ENCODE results near the gene COPRS. TPM values are rescaled to one million over a fixed set of nuclear protein-coding genes. Genes with fewer than 3 reads are reported as not detected.

COPRS gene
- polyA plus RNA-seq, 4 donors, result 12.7 to 33.7 (median 32.2) TPM

GRCh38 chr17:31882571-31882970 is 23.5 kb upstream of the COPRS start:
- H3K36me3 ChIP-seq (ENCODE audit: control insufficient read depth in 3 of 3, insufficient read depth in 2 of 3, low read depth in 1 of 3, low read length in 3 of 3), result peaks cover 15 to 78% (median 19%) of the 10 kb centered on the region in 3 donors
- H3K9me3 ChIP-seq (ENCODE audit: control insufficient read depth in 2 of 2, insufficient read depth in 1 of 2, low read depth in 1 of 2, low read length in 1 of 2), result no peaks in the 10 kb centered on the region
- no peak for DNase-seq
- H3K4me1 ChIP-seq (ENCODE audit: control insufficient read depth in 3 of 3, insufficient read depth in 2 of 3, low read depth in 1 of 3, low read length in 2 of 3), result no peaks in the 10 kb centered on the region
- no peak overlapping the region for H3K4me3 ChIP-seq (ENCODE audit: low read depth in 1 of 3, low read length in 3 of 3)
- 84 to 87% (median 85%) methylated on average over 6 of the region's 6 CpGs for WGBS, 3 donors
- no peak overlapping the region for H3K27ac ChIP-seq (ENCODE audit: low read depth in 1 of 3, low read length in 2 of 3)
- no peaks in the 10 kb centered on the region for H3K27me3 ChIP-seq (ENCODE audit: control insufficient read depth in 3 of 3, insufficient read depth in 3 of 3, low read length in 3 of 3)
- FAIRE-seq, result no peak

- Histone ChIP-seq H3K27ac (ENCODE audit: low read depth in 1 of 3, low read length in 2 of 3) (no peak overlapping the region), H3K4me1 (ENCODE audit: control insufficient read depth in 3 of 3, insufficient read depth in 2 of 3, low read depth in 1 of 3, low read length in 2 of 3) (no peaks in the 10 kb centered on the region), H3K27me3 (ENCODE audit: control insufficient read depth in 3 of 3, insufficient read depth in 3 of 3, low read length in 3 of 3) (no peaks in the 10 kb centered on the region), H3K36me3 (ENCODE audit: control insufficient read depth in 3 of 3, insufficient read depth in 2 of 3, low read depth in 1 of 3, low read length in 3 of 3) (peaks cover 16 to 80% (median 18%) of the 10 kb centered on the region in 3 donors), H3K9me3 (ENCODE audit: control insufficient read depth in 2 of 2, insufficient read depth in 1 of 2, low read depth in 1 of 2, low read length in 1 of 2) (no peaks in the 10 kb centered on the region), H3K4me3 (ENCODE audit: low read depth in 1 of 3, low read length in 3 of 3) (no peak overlapping the region)
- no peak for DNase-seq
- 88 to 94% (median 90%) methylated on average over 8 of the region's 8 CpGs for WGBS, 3 donors
- no peak for FAIRE-seq
Observed at GRCh38 chr17:31880311-31880710, 21.3 kb upstream of the COPRS start.

GRCh38 chr17:31878703-31879073 is 19.6 kb upstream of the COPRS start:
- no peaks in the 10 kb centered on the region for H3K27me3 ChIP-seq (ENCODE audit: control insufficient read depth in 3 of 3, insufficient read depth in 3 of 3, low read length in 3 of 3)
- no peak overlapping the region for H3K4me3 ChIP-seq (ENCODE audit: low read depth in 1 of 3, low read length in 3 of 3)
- no peaks in the 10 kb centered on the region for H3K9me3 ChIP-seq (ENCODE audit: control insufficient read depth in 2 of 2, insufficient read depth in 1 of 2, low read depth in 1 of 2, low read length in 1 of 2)
- no peak overlapping the region for H3K27ac ChIP-seq (ENCODE audit: low read depth in 1 of 3, low read length in 2 of 3)
- H3K4me1 ChIP-seq (ENCODE audit: control insufficient read depth in 3 of 3, insufficient read depth in 2 of 3, low read depth in 1 of 3, low read length in 2 of 3), result no peaks in the 10 kb centered on the region
- DNase-seq (no peak), FAIRE-seq (no peak)
- peaks cover 15 to 75% (median 21%) of the 10 kb centered on the region in 3 donors for H3K36me3 ChIP-seq (ENCODE audit: control insufficient read depth in 3 of 3, insufficient read depth in 2 of 3, low read depth in 1 of 3, low read length in 3 of 3)

GRCh38 chr17:31877911-31878702 is 19.1 kb upstream of the COPRS start:
- Histone ChIP-seq H3K9me3 (ENCODE audit: control insufficient read depth in 2 of 2, insufficient read depth in 1 of 2, low read depth in 1 of 2, low read length in 1 of 2) (no peaks in the 10 kb centered on the region), H3K36me3 (ENCODE audit: control insufficient read depth in 3 of 3, insufficient read depth in 2 of 3, low read depth in 1 of 3, low read length in 3 of 3) (peaks cover 20 to 73% (median 25%) of the 10 kb centered on the region in 3 donors), H3K27me3 (ENCODE audit: control insufficient read depth in 3 of 3, insufficient read depth in 3 of 3, low read length in 3 of 3) (no peaks in the 10 kb centered on the region), H3K4me3 (ENCODE audit: low read depth in 1 of 3, low read length in 3 of 3) (no peak overlapping the region), H3K4me1 (ENCODE audit: control insufficient read depth in 3 of 3, insufficient read depth in 2 of 3, low read depth in 1 of 3, low read length in 2 of 3) (no peaks in the 10 kb centered on the region), H3K27ac (ENCODE audit: low read depth in 1 of 3, low read length in 2 of 3) (no peak overlapping the region)
- FAIRE-seq (no peak), DNase-seq (no peak)
- WGBS, 3 donors, result 82 to 93% (median 85%) methylated on average over 9 of the region's 9 CpGs

GRCh38 chr17:31877341-31877740 is 18.3 kb upstream of the COPRS start:
- no peaks in the 10 kb centered on the region for H3K27me3 ChIP-seq (ENCODE audit: control insufficient read depth in 3 of 3, insufficient read depth in 3 of 3, low read length in 3 of 3)
- H3K4me1 ChIP-seq (ENCODE audit: control insufficient read depth in 3 of 3, insufficient read depth in 2 of 3, low read depth in 1 of 3, low read length in 2 of 3), result no peaks in the 10 kb centered on the region
- DNase-seq (no peak), FAIRE-seq (no peak)
- H3K27ac ChIP-seq (ENCODE audit: low read depth in 1 of 3, low read length in 2 of 3), result no peak overlapping the region
- H3K4me3 ChIP-seq (ENCODE audit: low read depth in 1 of 3, low read length in 3 of 3), result no peak overlapping the region
- peaks cover 24 to 76% (median 28%) of the 10 kb centered on the region in 3 donors for H3K36me3 ChIP-seq (ENCODE audit: control insufficient read depth in 3 of 3, insufficient read depth in 2 of 3, low read depth in 1 of 3, low read length in 3 of 3)
- H3K9me3 ChIP-seq (ENCODE audit: control insufficient read depth in 2 of 2, insufficient read depth in 1 of 2, low read depth in 1 of 2, low read length in 1 of 2), result no peaks in the 10 kb centered on the region
- WGBS, 3 donors, result 85 to 94% (median 91%) methylated on average over 6 of the region's 6 CpGs

- Histone ChIP-seq H3K9me3 (ENCODE audit: control insufficient read depth in 2 of 2, insufficient read depth in 1 of 2, low read depth in 1 of 2, low read length in 1 of 2) (no peaks in the 10 kb centered on the region), H3K27ac (ENCODE audit: low read depth in 1 of 3, low read length in 2 of 3) (no peak overlapping the region), H3K36me3 (ENCODE audit: control insufficient read depth in 3 of 3, insufficient read depth in 2 of 3, low read depth in 1 of 3, low read length in 3 of 3) (peaks cover 28 to 73% (median 31%) of the 10 kb centered on the region in 3 donors), H3K4me1 (ENCODE audit: control insufficient read depth in 3 of 3, insufficient read depth in 2 of 3, low read depth in 1 of 3, low read length in 2 of 3) (no peaks in the 10 kb centered on the region), H3K4me3 (ENCODE audit: low read depth in 1 of 3, low read length in 3 of 3) (no peak overlapping the region), H3K27me3 (ENCODE audit: control insufficient read depth in 3 of 3, insufficient read depth in 3 of 3, low read length in 3 of 3) (no peaks in the 10 kb centered on the region)
- FAIRE-seq, result no peak
- 87 to 98% (median 90%) methylated on average over 2 of the region's 2 CpGs for WGBS, 3 donors
- no peak for DNase-seq
Observed at GRCh38 chr17:31875081-31875480, 16.0 kb upstream of the COPRS start.

GRCh38 chr17:31869797-31870568 is 10.9 kb upstream of the COPRS start:
- FAIRE-seq, result no peak
- peaks cover 17 to 60% (median 26%) of the 10 kb centered on the region in 3 donors for H3K36me3 ChIP-seq (ENCODE audit: control insufficient read depth in 3 of 3, insufficient read depth in 2 of 3, low read depth in 1 of 3, low read length in 3 of 3)
- WGBS, 3 donors, result 91 to 95% (median 92%) methylated on average over 5 of the region's 5 CpGs

GRCh38 chr17:31869031-31869430 is 10.0 kb upstream of the COPRS start:
- Histone ChIP-seq H3K36me3 (ENCODE audit: control insufficient read depth in 3 of 3, insufficient read depth in 2 of 3, low read depth in 1 of 3, low read length in 3 of 3) (peaks cover 21 to 64% (median 28%) of the 10 kb centered on the region in 3 donors), H3K9me3 (ENCODE audit: control insufficient read depth in 2 of 2, insufficient read depth in 1 of 2, low read depth in 1 of 2, low read length in 1 of 2) (no peaks in the 10 kb centered on the region), H3K4me1 (ENCODE audit: control insufficient read depth in 3 of 3, insufficient read depth in 2 of 3, low read depth in 1 of 3, low read length in 2 of 3) (no peaks in the 10 kb centered on the region), H3K4me3 (ENCODE audit: low read depth in 1 of 3, low read length in 3 of 3) (no peak overlapping the region), H3K27ac (ENCODE audit: low read depth in 1 of 3, low read length in 2 of 3) (no peak overlapping the region), H3K27me3 (ENCODE audit: control insufficient read depth in 3 of 3, insufficient read depth in 3 of 3, low read length in 3 of 3) (no peaks in the 10 kb centered on the region)
- FAIRE-seq (no peak), DNase-seq (no peak)
- 99 to 100% (median 100%) methylated on average over 2 of the region's 2 CpGs for WGBS, 3 donors

More at GRCh38 chr17:31869797-31870568, 10.9 kb upstream of the COPRS start:
- no peaks in the 10 kb centered on the region for H3K4me1 ChIP-seq (ENCODE audit: control insufficient read depth in 3 of 3, insufficient read depth in 2 of 3, low read depth in 1 of 3, low read length in 2 of 3)
- no peak overlapping the region for H3K27ac ChIP-seq (ENCODE audit: low read depth in 1 of 3, low read length in 2 of 3)
- no peak overlapping the region for H3K4me3 ChIP-seq (ENCODE audit: low read depth in 1 of 3, low read length in 3 of 3)
- H3K9me3 ChIP-seq (ENCODE audit: control insufficient read depth in 2 of 2, insufficient read depth in 1 of 2, low read depth in 1 of 2, low read length in 1 of 2), result no peaks in the 10 kb centered on the region
- no peaks in the 10 kb centered on the region for H3K27me3 ChIP-seq (ENCODE audit: control insufficient read depth in 3 of 3, insufficient read depth in 3 of 3, low read length in 3 of 3)
- DNase-seq, result no peak
